Kidney capillary endothelial cell (primary cell): ENCODE data around the gene REXO4.
A peak's percentile ranks its signal among the peaks of the same experiment; 100 is the strongest.
"Not testable (repeated sequence)": the region's sequence is repeated elsewhere in the genome, so short reads cannot be mapped to it uniquely, and the experiment has no call there.

Experiments
- DNase-seq: peaks from one replicate; pipeline ENCODE4 v3.0.0-alpha.2; 2018; ENCODE audit warnings: low spot score

The REXO4 gene

GRCh38 chr9:133417541-133418461, at the start of gene REXO4:
REXO4 (minus strand) TSS chr9:133418010; CDS start chr9:133417844, 166 bp downstream.
- peak; percentile 73 for DNase-seq

- no peak for DNase-seq
These were observed 49.3 kb upstream of the REXO4 start for GRCh38 chr9:133467101-133467500.

GRCh38 chr9:133465984-133466383, 48.2 kb upstream of the REXO4 start:
- no peak for DNase-seq

- DNase-seq: no peak
These were observed 46.8 kb upstream of the REXO4 start for GRCh38 chr9:133464638-133465037.

- DNase-seq: no peak
These were observed 46.2 kb upstream of the REXO4 start for GRCh38 chr9:133463864-133464615.

- DNase-seq: no peak
These were observed 45.5 kb upstream of the REXO4 start for GRCh38 chr9:133463234-133463863.

- DNase-seq: no peak
These were observed 44.2 kb upstream of the REXO4 start for GRCh38 chr9:133461975-133462374.

- DNase-seq: peak; percentile 26
These were observed 42.8 kb upstream of the REXO4 start for GRCh38 chr9:133460405-133461175.

GRCh38 chr9:133459476-133460404, 41.9 kb upstream of the REXO4 start, which contains the start of gene CACFD1:
CACFD1 (plus strand) TSS chr9:133459978; CDS start chr9:133460067, 89 bp downstream.
- DNase-seq: peak; percentile 89

- no peak for DNase-seq
These were observed 41.0 kb upstream of the REXO4 start for GRCh38 chr9:133458643-133459312.

GRCh38 chr9:133457748-133458147, 39.9 kb upstream of the REXO4 start:
- no peak for DNase-seq

GRCh38 chr9:133457233-133457632, 39.4 kb upstream of the REXO4 start:
- DNase-seq: no peak

- DNase-seq: no peak
These were observed 38.6 kb upstream of the REXO4 start for GRCh38 chr9:133456409-133456808.

- DNase-seq: no peak
These were observed 38.1 kb upstream of the REXO4 start for GRCh38 chr9:133455936-133456335.

GRCh38 chr9:133454943-133455673, 37.3 kb upstream of the REXO4 start:
- DNase-seq: no peak

- no peak for DNase-seq
These were observed 36.5 kb upstream of the REXO4 start for GRCh38 chr9:133454325-133454724.

- DNase-seq: no peak
These were observed 35.8 kb upstream of the REXO4 start for GRCh38 chr9:133453651-133454050.

- DNase-seq: no peak
These were observed 34.8 kb upstream of the REXO4 start for GRCh38 chr9:133452562-133452961.

- not testable (repeated sequence) for DNase-seq
These were observed 34.1 kb upstream of the REXO4 start for GRCh38 chr9:133451865-133452264.
